Measurements from ENCODE around the gene HACD3.
"Not testable (repeated sequence)": the region's sequence is repeated elsewhere in the genome, so short reads cannot be mapped to it uniquely, and the experiment has no call there.

Gene HACD3

DNA sequence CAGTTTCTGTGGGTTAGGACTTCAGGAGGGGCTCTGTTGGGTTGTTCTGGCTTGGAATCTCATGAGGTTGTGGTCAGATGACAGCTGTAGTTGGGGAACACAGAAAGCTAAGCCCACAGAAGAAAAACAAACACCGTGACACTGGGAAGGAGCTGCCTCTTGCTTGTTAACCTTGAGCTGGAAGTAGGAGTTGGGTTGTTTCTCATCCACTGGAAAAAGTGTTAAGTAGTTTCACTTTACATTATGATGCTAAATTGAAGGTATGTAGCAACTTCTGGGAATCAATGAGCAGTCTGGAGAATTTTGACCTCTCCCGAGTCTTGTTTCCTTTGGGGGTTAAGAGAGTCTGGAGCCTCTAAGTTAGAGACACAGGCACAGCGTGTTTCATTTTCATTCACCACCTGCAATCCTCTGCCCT, 20.4 kb downstream of the HACD3 start:
- DNase-seq: no peak

GRCh38 chr15:65551183-65551582, 20.9 kb downstream of the HACD3 start:
- DNase-seq: no peak

- DNase-seq: not testable (repeated sequence)
These were observed 22.6 kb downstream of the HACD3 start for GRCh38 chr15:65552851-65553250.

- no peak for DNase-seq
These were observed 23.4 kb downstream of the HACD3 start for GRCh38 chr15:65553691-65554090.

DNA sequence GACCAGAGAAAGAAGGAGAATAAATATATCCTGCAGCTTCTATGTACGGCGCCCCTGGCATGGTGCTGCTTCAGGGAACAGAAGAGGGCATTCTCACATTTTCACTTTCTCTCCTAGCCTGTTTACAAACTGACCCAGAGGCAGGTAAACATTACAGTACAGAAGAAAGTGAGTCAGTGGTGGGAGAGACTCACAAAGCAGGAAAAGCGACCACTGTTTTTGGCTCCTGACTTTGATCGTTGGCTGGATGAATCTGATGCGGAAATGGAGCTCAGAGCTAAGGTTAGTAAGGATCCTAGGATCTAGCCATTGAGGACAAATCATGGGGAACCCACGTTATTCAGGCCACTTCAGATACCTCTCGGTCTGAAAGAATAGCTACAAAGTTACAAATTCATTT, 26.4 kb downstream of the HACD3 start:
- DNase-seq: no peak

GRCh38 chr15:65558336-65558735, 28.1 kb downstream of the HACD3 start:
- DNase-seq: no peak

DNA sequence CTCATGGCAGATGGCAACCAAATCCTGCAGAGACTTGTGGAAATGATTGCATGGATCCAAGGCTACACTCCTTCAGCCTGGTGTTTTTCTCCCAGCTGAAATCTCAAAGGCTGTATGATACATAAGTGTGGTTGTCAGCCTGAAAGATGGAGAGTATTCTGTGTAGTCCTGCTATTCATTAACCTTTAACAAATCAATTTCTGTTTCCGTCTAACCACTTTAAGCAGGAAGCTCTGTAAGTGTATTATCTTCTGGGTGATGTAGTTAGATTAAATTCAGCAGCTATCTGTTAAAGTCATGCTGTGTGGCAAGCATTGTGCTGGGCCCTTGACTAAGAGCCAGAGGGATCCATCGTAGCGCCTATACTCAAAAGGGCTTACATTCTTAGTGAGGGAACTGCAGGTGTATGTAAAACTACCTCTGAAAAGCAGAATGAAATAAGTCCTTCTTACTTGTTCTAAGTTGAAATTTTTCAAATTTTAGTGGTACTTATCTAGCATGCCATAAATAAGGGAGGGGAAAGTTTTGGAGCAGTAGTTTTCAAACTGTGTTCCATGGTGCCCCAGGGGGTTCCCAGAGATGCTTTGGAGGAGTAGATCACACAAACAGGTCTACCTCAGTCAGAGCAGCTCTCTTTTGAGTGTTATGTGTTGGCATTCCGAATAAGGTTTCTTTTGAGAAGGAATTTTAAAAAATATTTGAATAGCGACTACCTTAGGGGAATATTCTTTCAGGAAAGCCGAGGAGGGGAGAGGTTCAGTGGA, 28.9 kb downstream of the HACD3 start:
- DNase-seq: no peak

GRCh38 chr15:65559941-65560340, 29.7 kb downstream of the HACD3 start:
- no peak for DNase-seq

DNA sequence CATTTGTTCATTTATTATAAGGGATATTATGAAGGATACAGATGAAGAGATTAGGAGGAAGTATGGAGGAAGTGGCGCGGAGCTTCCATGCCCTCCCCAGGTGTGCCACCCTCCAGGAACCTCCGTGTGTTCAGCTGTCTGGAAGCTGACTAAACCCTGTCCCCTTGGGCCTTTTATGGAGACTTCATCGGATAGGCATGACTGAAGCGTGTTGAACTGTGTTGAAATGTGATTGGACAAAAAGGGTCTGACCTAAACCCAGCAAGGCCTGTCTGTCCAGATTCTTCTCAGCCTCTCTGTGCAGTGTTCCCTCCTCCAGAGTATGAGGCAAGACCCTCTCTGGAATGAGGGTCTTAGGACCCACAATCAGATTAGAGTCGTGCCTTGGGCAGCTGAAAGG, 31.7 kb downstream of the HACD3 start:
- no peak for DNase-seq

GRCh38 chr15:65569728-65570127, 39.5 kb downstream of the HACD3 start:
- no peak for DNase-seq

- DNase-seq: no peak
These were observed 41.7 kb downstream of the HACD3 start for GRCh38 chr15:65571971-65572370.

- DNase-seq: no peak
These were observed 46.4 kb downstream of the HACD3 start for GRCh38 chr15:65576664-65577063.

DNA sequence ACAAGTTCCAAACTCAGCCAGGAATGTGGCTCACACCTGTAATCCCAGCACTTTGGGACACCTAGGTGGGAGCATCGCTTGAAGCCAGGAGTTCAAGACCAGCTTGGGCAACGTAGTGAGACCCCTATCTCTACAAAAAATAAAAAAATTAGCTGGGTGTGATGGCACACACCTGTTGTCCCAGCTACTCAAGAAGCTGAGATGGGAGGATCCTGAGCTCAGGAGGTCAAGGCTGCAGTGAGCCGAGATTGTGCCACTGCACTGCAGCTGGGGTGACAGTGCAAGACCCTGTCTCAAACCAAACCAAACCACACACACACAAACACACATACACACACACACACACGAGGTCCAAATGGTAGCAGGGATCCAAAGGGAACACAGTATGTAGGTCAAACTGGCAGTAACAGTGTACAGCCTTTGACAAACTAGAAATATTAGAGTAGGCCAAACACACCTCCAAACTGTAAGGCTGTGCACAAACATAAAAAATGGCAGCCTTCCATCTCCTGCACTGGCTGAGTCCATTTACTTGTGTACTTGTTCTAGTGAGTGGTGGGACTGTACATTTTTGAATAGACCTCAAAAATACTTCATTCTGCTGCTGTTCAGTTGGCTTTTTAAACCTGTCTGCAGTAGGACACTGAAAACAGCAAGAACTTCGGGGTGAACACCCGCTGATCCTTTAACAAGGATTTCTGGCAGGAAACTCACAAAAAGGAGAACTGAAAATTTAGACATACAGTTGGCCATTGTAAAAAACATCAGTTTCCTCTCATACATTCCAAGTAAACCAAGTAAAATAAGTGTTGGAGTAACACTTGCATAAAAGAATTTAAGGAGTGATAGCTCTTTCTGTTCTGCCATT, 47.1 kb downstream of the HACD3 start:
- no peak for DNase-seq

GRCh38 chr15:65578904-65579728, 48.9 kb downstream of the HACD3 start:
- no peak for DNase-seq

DNA sequence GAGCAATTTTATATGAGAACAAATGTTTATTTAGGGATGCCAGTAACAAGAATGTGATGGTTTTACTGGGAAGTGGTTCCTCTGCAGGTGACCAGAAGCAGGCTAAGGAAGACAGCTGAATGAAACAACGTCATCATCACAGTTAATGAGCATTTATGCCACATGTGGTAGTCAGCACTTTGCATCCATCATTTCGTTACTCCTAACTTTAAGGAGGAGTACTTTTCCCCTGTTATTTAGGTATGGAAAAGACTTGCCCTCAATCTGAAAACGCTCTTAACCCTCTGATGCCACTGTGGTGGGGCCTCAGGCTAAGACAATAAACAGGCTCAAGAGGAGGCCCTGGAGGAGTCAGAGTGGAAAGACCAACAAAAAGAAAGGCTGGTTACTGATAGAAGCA, 49.5 kb downstream of the HACD3 start:
- no peak for DNase-seq

- no peak for DNase-seq
These were observed 50.0 kb downstream of the HACD3 start for GRCh38 chr15:65580287-65580686.

DNA sequence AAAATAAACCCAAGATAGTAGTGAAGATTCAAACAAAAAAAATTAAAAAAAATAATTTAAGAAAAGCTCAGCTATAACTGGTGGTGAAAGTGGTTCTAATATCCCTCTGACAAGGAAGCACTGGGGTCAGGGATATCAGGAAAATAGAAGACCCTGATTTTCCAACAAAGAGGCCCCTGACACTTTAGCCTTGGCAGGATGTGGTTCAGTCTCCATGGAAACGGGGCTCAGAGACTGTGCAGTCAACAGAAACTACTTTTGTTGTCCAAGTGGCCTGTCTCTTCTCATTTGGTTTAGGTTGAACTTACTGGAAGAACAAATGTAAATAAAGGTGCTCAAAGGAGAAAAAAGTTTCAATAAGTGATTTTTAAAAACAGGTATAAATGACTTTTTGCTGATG, 53.4 kb downstream of the HACD3 start:
- DNase-seq: no peak

- no peak for DNase-seq
These were observed 54.0 kb downstream of the HACD3 start for GRCh38 chr15:65584241-65584640.

GRCh38 chr15:65587094-65587493, 56.8 kb downstream of the HACD3 start:
- no peak for DNase-seq

DNA sequence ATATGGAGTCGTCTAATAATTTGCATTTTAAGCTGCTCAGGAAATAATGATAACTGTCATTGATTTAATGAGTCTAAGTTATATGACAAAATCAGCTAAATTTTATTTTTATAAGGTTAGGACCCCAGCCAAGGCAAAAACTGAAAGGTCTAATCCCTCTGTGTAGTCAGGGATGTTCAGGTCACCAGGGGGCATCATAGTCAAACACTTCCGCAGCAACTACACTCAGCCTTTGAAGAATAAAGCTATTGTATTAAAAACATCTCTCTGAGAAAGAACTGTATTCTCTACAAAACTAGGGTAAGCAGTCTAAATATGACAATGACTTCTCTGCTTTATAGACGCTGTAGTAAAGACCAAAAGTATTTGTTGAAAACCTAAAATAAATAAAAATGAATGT, 65.7 kb downstream of the HACD3 start:
- DNase-seq: no peak

DNA sequence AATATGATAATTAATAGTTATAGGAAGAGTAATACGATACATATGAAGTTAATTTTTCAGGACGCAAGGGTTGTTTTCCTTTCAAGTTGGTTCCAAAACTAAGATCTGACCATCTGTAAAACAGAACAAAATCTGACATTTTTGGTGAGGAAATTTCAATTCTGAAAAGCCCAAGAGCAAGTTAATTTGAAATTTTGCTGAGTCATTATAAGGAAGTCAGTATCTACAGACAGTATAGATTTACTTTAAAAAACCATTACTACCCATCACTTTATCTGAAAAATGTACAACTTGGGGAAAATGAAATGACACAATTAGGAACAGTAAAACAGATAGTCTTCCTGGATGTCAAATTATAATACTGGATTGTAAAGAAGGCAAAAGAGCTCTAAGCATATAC, 68.2 kb downstream of the HACD3 start:
- DNase-seq: no peak

GRCh38 chr15:65599677-65600076, 69.4 kb downstream of the HACD3 start:
- no peak for DNase-seq

DNA sequence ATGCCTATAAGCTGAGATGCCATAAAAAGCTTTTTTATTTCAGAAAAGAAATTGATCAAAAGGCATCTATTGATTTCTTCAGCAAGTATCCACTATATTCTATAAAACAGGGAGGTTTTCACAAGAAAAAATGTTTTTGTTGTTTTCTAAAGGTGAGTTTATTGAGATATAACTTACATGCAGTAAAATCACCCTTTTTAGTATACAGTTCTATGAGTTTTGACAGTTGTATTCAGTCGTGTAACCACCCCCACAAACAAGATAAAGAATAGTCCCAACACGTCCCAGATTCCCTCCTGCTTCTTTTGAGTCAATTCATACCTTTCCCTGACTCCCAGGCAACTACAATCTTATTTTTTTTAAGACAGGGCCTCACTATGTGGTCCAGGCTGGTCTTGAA, 72.9 kb downstream of the HACD3 start:
- DNase-seq: no peak

Data from GOT3 (cell line).